Sigmoid colon (tissue), 4 donors: ENCODE results near the gene HIPK4.

ENCODE experiments used
- EP300 ChIP-seq, 4 donors: sonication (generic); formaldehyde crosslinking; IDR thresholded peaks; one replicate each; pipeline ENCODE4 v1.6.1; 2017; ENCODE audit warnings: antibody characterized with exemption in 4 of 4
- TF ChIP-seq, protein P1 (sequence below), 4 experiments: fragments of 450-650 bp in 3 of 4; fragments of 200-600 bp in 1 of 4; IDR thresholded peaks; one replicate each; pipeline ENCODE4 v1.5.1; 2016 to 2019; ENCODE audit warnings: antibody characterized with exemption in 4 of 4, mild to moderate bottlenecking in 3 of 4, moderate library complexity in 2 of 4

DNA sequence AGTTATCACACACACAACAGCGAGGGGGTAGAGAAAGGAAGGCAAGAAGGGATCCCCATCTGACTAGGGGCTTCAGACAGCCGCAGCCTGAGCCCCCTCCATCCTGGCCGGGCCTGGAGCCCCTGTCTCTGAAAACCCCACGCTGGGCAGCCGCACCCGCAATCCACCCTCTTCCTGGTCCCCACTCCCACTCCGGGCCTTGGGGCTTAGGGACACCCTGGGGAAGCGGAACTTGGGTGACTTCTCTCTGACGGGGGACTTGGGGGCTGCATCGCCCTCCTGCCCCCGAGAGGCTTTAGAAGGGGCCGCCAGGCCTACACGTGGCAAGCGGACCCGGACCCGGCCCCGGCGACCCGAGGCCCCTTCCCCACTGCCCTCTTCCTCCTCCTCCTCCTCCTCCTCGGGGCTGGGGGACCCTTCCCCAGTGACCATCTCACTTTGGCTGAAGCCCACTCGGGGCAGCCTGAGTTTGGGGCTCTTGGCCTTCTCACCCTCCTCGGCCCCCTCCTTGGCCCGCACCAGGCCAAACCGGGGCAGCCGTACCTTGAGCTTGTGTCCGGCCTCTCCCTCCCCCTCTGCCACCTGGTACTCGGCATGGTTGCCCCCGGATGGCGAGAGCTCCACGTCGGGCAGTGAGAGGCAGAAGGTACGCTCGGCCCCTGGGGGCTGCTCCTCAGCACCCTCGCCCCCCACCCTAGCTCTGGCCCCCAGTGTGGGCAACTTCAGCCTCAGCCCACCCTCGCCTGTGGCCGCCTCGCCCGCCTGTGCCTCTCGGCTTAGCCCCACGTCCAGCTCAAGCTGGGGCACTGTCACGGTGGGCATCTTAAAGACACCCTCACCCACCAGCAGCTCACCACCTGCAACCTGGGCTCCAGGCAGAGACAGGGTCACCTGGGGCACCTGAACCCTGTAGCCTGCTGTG is 4.2 kb upstream of the HIPK4 start:
- TF ChIP-seq, protein P1, sequence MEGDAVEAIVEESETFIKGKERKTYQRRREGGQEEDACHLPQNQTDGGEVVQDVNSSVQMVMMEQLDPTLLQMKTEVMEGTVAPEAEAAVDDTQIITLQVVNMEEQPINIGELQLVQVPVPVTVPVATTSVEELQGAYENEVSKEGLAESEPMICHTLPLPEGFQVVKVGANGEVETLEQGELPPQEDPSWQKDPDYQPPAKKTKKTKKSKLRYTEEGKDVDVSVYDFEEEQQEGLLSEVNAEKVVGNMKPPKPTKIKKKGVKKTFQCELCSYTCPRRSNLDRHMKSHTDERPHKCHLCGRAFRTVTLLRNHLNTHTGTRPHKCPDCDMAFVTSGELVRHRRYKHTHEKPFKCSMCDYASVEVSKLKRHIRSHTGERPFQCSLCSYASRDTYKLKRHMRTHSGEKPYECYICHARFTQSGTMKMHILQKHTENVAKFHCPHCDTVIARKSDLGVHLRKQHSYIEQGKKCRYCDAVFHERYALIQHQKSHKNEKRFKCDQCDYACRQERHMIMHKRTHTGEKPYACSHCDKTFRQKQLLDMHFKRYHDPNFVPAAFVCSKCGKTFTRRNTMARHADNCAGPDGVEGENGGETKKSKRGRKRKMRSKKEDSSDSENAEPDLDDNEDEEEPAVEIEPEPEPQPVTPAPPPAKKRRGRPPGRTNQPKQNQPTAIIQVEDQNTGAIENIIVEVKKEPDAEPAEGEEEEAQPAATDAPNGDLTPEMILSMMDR (IDR thresholded peaks at IDR 0.05): no peak
- no peak for TF ChIP-seq EP300 (IDR thresholded peaks at IDR 0.05)
